GM23338 (cell line): ENCODE measurements around the gene NIM1K. TPM values are rescaled to one million over a fixed set of nuclear protein-coding genes. Genes with fewer than 3 reads are reported as not detected.

Experiments
- ATAC-seq: fragments of 200-7000 bp; cut with Tn5 transposase; 3 replicates; pipeline ENCODE4 v1.9.1; 2020
- DNase-seq: peaks from one replicate; pipeline ENCODE4 v3.0.0-alpha.2; 2015; ENCODE audit warnings: low spot score
- H2AFZ ChIP-seq: fragments of 200-600 bp; sonication (generic); 2 replicates; pipeline ENCODE4 v1.8.0; 2016; ENCODE audit warnings: antibody characterized with exemption, mild to moderate bottlenecking, moderate library complexity
- H3F3A ChIP-seq: fragments of 200-600 bp; sonication (generic); replicated peaks from 2 replicates; pipeline ENCODE4 v1.8.0; 2017; ENCODE audit warnings: antibody characterized with exemption, mixed run types, low read depth
- H3K27ac ChIP-seq: fragments of 200-600 bp; sonication (generic); 2 replicates; pipeline ENCODE4 v1.6.1; 2016; ENCODE audit warnings: low read depth
- H3K27me3 ChIP-seq: fragments of 200-600 bp; sonication (generic); 2 replicates; pipeline ENCODE4 v1.8.0; 2016; ENCODE audit warnings: mild to moderate bottlenecking, mixed run types, moderate library complexity; ENCODE audit not compliant: insufficient read depth
- H3K36me3 ChIP-seq: fragments of 200-600 bp; sonication (generic); 2 replicates; pipeline ENCODE4 v1.8.0; 2016; ENCODE audit warnings: mild to moderate bottlenecking; ENCODE audit not compliant: insufficient read depth
- H3K4me1 ChIP-seq: fragments of 200-600 bp; sonication (generic); 2 replicates; pipeline ENCODE4 v1.8.0; 2016; ENCODE audit warnings: mild to moderate bottlenecking, moderate library complexity; ENCODE audit not compliant: insufficient read depth
- H3K4me2 ChIP-seq: fragments of 200-600 bp; sonication (generic); 2 replicates; pipeline ENCODE4 v1.7.1; 2017; ENCODE audit warnings: mixed run types
- H3K4me3 ChIP-seq: fragments of 200-600 bp; sonication (generic); 2 replicates; pipeline ENCODE4 v1.6.1; 2016; ENCODE audit warnings: mixed run types
- H3K79me2 ChIP-seq: fragments of 200-600 bp; sonication (generic); replicated peaks from 2 replicates; pipeline ENCODE4 v1.8.0; 2017; ENCODE audit warnings: mild to moderate bottlenecking; ENCODE audit not compliant: insufficient read depth
- H3K9me2 ChIP-seq: fragments of 200-600 bp; sonication (generic); 2 replicates; pipeline ENCODE4 v1.8.0; 2017; ENCODE audit not compliant: insufficient read depth
- H4K20me1 ChIP-seq: fragments of 200-600 bp; sonication (generic); replicated peaks from 2 replicates; pipeline ENCODE4 v1.8.0; 2017; ENCODE audit warnings: mild to moderate bottlenecking; ENCODE audit not compliant: insufficient read depth
- H3K27ac Mint-ChIP-seq: 2 replicates; pipeline ENCODE4 v1.8.0; 2020; ENCODE audit warnings: inconsistent platforms, mild to moderate bottlenecking, moderate library complexity, mixed read lengths
- H3K27me3 Mint-ChIP-seq: 3 replicates; pipeline ENCODE4 v1.8.0; 2022; ENCODE audit warnings: low read depth, mild to moderate bottlenecking, moderate library complexity, mixed read lengths, inconsistent platforms; ENCODE audit not compliant: insufficient read depth, poor library complexity
- H3K36me3 Mint-ChIP-seq: 3 replicates; pipeline ENCODE4 v1.8.0; 2021; ENCODE audit warnings: low read depth, mild to moderate bottlenecking, inconsistent platforms, moderate library complexity, mixed read lengths
- H3K4me1 Mint-ChIP-seq: 3 replicates; pipeline ENCODE4 v1.8.0; 2020; ENCODE audit warnings: mild to moderate bottlenecking, inconsistent platforms, mixed read lengths
- H3K4me3 Mint-ChIP-seq: 3 replicates; pipeline ENCODE4 v1.8.0; 2021; ENCODE audit warnings: moderate library complexity, mild to moderate bottlenecking, inconsistent platforms, mixed read lengths
- H3K9me3 Mint-ChIP-seq: 3 replicates; pipeline ENCODE4 v1.8.0; 2020; ENCODE audit warnings: moderate library complexity, mild to moderate bottlenecking, inconsistent platforms, mixed read lengths
- CREB1 ChIP-seq: fragments of 250-450 bp; sonication (Bioruptor Pico); IDR thresholded peaks from 2 replicates; pipeline ENCODE4 v1.5.0; 2020; ENCODE audit warnings: low read depth, mild to moderate bottlenecking, moderate library complexity
- CTCF ChIP-seq, 2 experiments: fragments of 200-600 bp in 1 of 2; sonication (generic) in 1 of 2; conservative IDR thresholded peaks; 2 replicates each; pipeline versions ENCODE4 v1.5.1 to v1.6.1; 2016 to 2017; ENCODE audit warnings: antibody characterized with exemption in 2 of 2, low read depth in 2 of 2, mild to moderate bottlenecking in 2 of 2, moderate library complexity in 1 of 2
- EZH2 ChIP-seq: fragments of 200-600 bp; sonication (generic); IDR thresholded peaks from one replicate; pipeline ENCODE4 v1.8.0; 2017; ENCODE audit warnings: antibody characterized with exemption, mild to moderate bottlenecking, low read depth; ENCODE audit not compliant: unreplicated experiment
- EZH2phosphoT487 ChIP-seq: fragments of 200-600 bp; sonication (generic); IDR thresholded peaks from one replicate; pipeline ENCODE4 v1.8.1; 2018; ENCODE audit warnings: antibody characterized with exemption; ENCODE audit not compliant: unreplicated experiment
- JUNB ChIP-seq: IDR thresholded peaks from one replicate; pipeline ENCODE4 v1.6.1; 2016; ENCODE audit warnings: antibody characterized with exemption; ENCODE audit not compliant: unreplicated experiment
- NANOG ChIP-seq: IDR thresholded peaks from 2 replicates; pipeline ENCODE4 v1.6.1; 2016; ENCODE audit warnings: antibody characterized with exemption, borderline replicate concordance
- POLR2AphosphoS5 ChIP-seq: IDR thresholded peaks from 2 replicates; pipeline ENCODE4 v1.6.1; 2016; ENCODE audit warnings: antibody characterized with exemption, low read depth
- REST ChIP-seq: IDR thresholded peaks from one replicate; pipeline ENCODE4 v1.6.1; 2018; ENCODE audit warnings: antibody characterized with exemption; ENCODE audit not compliant: unreplicated experiment
- STAT1 ChIP-seq: IDR thresholded peaks from one replicate; pipeline ENCODE4 v1.6.1; 2016; ENCODE audit warnings: antibody characterized with exemption; ENCODE audit not compliant: unreplicated experiment
- ZNF114 ChIP-seq: fragments of 250-450 bp; sonication (Bioruptor Pico); IDR thresholded peaks from 2 replicates; pipeline ENCODE4 v1.5.0; 2020; ENCODE audit warnings: mild to moderate bottlenecking, moderate library complexity
- ZNF331 ChIP-seq: fragments of 250-450 bp; sonication (Bioruptor Pico); IDR thresholded peaks from 2 replicates; pipeline ENCODE4 v1.5.0; 2020; ENCODE audit warnings: low read depth, mild to moderate bottlenecking, moderate library complexity
- ZNF462 ChIP-seq: fragments of 250-450 bp; sonication (Bioruptor Pico); IDR thresholded peaks from 2 replicates; pipeline ENCODE4 v1.5.0; 2020; ENCODE audit warnings: mild to moderate bottlenecking, moderate library complexity
- polyA plus RNA-seq: library from polyadenylated mRNA; unstranded; fragments of >200 nt; fragmentation: Nextera tagmentation; extraction: Ambion mirVana; gene quantifications from 2 replicates; pipeline ENCODE4 v1.2.1, GENCODE V29; 2016
- total RNA-seq: library from RNA; depleted of rRNA; stranded (reverse); fragments of >200 nt; shearing (Covaris generic); gene quantifications from 2 replicates; pipeline ENCODE4 v1.2.3, GENCODE V29; 2014
- TF ChIP-seq, protein P1 (sequence below): IDR thresholded peaks from 2 replicates; pipeline ENCODE4 v1.6.1; 2016; ENCODE audit warnings: antibody characterized with exemption

NIM1K gene
- total and polyA plus RNA-seq, 2 experiments from 2014 or later = not detected

DNA sequence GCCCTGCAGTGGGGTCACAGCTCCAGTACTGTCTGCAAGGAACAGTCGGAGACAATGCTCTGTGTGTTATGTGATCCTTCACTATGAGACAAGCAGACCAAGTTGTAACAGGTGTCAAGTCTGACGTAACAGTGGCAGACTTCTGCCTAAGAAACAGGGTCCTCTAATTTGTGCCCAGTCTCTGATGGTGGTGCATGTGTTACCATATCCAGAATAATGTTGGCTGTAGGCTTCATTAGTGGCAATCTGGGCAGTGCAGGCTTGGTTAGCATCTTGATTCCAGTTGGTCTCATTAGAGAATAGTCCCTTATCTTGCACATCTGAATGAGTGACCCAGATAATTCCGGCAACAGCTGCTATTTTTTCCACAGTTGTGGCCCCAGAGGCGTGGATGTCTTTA lies 37.6 kb upstream of the NIM1K start:
- Histone ChIP-seq H3K4me2 (no peak overlapping the region), H3K9me2 (no peaks in the 10 kb centered on the region), H3K36me3 (0 out of 2 replicates have a peak, but pooled peaks cover 4% of the 10 kb centered on the region), H4K20me1 (peaks cover 27% of the 10 kb centered on the region), H3K4me1 (peaks cover 16% of the 10 kb centered on the region), H3K4me3 (no peak overlapping the region), H3K79me2 (peaks cover 39% of the 10 kb centered on the region), H3F3A (no peaks in the 10 kb centered on the region), H3K27ac (no peak overlapping the region), H2AFZ (no peak overlapping the region), H3K27me3 (no peaks in the 10 kb centered on the region)
- DNase-seq = no peak
- Mint-ChIP-seq H3K9me3 (no peaks in the 10 kb centered on the region), H3K4me3 (no peak overlapping the region), H3K27ac (no peak overlapping the region), H3K36me3 (peaks cover 20% of the 10 kb centered on the region), H3K4me1 (peaks cover 22% of the 10 kb centered on the region), H3K27me3 (no peaks in the 10 kb centered on the region)
- no peak for ATAC-seq
- no peak for TF ChIP-seq POLR2AphosphoS5
- TF ChIP-seq EZH2 = no peak
- TF ChIP-seq CTCF (conservative IDR thresholded peaks at IDR 0.05; ENCODE audit: low read depth in 2 of 2) = no peak
- TF ChIP-seq ZNF114 = no peak
- no peak for TF ChIP-seq JUNB
- TF ChIP-seq NANOG = no peak
- TF ChIP-seq CREB1 (CRISPR knock-in tag) = no peak
- no peak for TF ChIP-seq REST
- TF ChIP-seq ZNF462 (CRISPR knock-in tag) = no peak
- TF ChIP-seq, protein P1, sequence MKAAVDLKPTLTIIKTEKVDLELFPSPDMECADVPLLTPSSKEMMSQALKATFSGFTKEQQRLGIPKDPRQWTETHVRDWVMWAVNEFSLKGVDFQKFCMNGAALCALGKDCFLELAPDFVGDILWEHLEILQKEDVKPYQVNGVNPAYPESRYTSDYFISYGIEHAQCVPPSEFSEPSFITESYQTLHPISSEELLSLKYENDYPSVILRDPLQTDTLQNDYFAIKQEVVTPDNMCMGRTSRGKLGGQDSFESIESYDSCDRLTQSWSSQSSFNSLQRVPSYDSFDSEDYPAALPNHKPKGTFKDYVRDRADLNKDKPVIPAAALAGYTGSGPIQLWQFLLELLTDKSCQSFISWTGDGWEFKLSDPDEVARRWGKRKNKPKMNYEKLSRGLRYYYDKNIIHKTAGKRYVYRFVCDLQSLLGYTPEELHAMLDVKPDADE = no peak
- no peak for TF ChIP-seq STAT1
- no peak for TF ChIP-seq EZH2phosphoT487
- TF ChIP-seq ZNF331 = no peak
